NOMO-1 treated with DMSO at 0.1 percent for 48 hours (cell line): Measurements from ENCODE around the gene BCAS3.
"Not testable (repeated sequence)": the region's sequence is repeated elsewhere in the genome, so short reads cannot be mapped to it uniquely, and the experiment has no call there.

Experiments
- DNase-seq: peaks from one replicate; lab custom pipeline; 2025; ENCODE audit not compliant: unreplicated experiment; lab: John Stamatoyannopoulos, UW

Gene BCAS3

DNA sequence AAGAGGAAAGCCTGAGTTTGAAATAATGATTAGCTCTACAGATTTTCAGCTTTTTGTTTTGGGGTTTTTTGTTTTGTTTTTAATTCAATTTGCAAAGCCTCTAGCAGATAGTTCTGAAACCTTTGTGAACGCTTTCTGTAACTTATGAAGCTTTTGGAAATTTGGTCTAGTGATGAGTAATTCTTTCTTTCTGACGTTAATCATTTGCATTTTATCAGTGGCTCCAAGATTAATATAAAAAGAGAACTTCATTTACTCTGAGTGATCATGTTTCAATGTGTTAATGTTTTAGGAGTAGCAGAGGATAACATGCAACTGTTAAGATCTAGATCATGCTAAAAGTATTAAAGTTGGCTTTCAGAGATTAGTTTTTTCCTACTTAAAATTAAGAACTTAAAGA lies 561.7 kb downstream of the BCAS3 start:
- no peak for DNase-seq

DNA sequence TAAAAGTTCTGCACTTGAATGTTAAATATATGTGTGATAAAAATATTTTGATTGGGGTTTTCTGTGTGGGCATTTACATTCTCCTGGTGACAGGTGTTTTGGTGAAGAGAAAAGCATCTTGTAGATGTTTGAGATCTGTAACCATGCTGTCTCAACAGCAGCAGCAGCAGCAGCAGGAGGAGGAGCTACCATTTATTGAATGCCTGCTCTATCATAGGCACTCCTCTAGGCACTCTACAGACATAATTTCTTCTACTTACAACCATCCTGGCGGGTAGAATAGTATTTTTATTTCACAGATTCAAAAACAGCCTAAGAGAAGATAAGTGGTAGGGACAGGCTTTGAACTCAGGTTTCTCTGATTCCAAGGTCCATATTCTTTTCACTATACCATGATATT lies 562.3 kb downstream of the BCAS3 start:
- no peak for DNase-seq

DNA sequence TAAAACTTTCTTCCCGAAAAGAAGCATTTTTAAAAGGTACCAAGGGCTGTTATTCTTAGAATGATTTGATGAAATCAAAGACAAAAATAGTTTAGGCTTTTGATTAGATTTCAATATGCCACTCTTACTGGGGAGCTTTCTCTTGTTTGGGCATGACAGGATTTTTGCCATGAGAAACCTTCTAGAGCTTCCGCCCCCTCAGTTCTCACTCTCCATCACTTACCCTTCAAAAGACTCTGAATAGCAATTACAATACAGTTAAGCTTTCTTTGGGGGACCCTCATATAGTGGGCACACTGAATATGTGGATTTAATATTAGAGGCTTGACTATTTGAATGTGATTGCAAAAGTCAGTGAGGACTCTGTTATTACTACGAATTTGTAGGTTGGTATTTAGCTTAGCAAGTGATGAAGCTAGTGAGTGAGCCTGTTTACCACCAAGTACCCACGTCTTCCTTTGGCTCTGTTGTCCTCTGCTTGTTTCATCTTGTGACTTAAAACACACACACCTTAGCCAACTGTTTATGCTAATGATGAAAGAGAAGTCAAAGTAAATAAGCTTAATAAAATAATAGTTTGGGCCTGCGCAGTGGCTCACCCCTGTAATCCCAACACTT lies 563.3 kb downstream of the BCAS3 start:
- DNase-seq, result no peak

DNA sequence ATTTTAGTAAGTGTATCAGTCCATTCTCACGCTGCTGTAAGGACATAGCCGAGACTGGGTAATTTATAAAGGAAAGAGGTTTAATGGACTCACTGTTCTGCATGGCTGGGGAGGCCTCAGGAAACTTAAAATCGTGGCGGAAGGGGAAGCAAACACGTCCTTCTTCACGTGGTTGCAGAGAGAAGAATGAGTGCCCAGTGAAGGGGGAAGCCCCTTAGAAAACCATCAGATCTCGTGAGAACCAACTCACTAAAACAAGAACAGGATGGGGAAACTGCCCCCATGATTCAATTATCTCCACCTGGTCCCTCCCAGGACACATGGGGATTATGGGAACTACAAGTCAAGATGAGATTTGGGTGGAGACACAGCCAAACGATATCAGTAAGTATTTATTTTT lies 567.3 kb downstream of the BCAS3 start:
- not testable (repeated sequence) for DNase-seq

DNA sequence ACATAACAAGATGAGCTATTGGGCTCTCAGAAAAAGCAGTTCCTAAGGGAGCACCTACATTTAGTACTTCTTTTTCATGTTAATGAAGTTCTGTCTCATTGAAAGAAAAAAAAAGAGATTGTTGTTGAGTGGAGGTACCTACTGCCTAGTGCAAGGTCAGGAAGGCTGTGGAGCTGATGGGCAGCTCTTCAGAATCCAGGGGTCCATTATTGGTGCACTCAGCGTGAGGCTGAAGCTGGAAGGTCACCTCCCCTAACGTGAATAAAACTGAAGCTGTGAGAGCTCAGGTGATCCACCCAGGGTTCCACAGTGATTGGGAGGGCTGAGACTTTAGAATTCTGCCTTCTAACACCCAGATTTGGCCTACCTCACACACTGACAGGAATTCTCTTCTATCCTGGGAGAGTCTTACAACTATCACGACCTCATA lies 568.1 kb downstream of the BCAS3 start:
- no peak for DNase-seq

DNA sequence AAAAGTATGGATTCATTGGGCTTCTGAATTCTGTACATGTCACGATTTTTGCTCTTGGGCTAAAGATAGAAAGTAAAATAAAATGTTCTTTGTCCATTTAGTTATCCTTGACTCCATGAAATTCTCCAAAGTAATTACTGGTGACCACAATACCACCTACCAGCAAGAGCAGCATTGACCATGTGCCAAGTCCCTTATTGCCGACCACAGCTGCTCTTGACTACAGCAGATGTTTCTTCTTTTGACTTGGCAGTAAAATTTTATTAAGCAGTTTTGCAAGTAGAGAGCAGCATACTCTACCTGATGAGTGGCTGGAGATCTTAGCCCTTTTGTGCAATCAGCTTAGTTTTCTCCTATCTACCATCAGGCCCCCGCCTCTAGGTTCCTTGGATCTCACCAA lies 569.8 kb downstream of the BCAS3 start:
- peak; percentile 11 for DNase-seq

DNA sequence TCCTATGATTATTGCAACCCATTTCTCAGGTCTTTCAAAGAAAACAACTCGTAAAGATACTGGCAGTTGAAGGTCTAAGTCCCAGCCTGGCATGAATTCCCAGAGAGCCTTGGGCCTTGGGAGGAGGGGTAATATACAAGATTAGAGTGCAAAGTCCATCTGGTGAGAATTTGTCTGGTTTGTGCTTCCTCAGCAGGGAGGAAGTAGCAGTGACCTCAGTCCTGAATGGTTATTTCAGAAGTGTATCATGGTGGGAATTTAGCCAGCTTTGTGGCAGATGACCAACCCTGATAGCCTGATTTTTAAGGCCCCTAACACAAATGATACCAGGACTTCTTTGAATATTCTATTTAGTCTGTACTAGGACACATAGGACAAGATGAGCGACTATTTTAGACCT lies 570.7 kb downstream of the BCAS3 start:
- DNase-seq, result peak; percentile 60

DNA sequence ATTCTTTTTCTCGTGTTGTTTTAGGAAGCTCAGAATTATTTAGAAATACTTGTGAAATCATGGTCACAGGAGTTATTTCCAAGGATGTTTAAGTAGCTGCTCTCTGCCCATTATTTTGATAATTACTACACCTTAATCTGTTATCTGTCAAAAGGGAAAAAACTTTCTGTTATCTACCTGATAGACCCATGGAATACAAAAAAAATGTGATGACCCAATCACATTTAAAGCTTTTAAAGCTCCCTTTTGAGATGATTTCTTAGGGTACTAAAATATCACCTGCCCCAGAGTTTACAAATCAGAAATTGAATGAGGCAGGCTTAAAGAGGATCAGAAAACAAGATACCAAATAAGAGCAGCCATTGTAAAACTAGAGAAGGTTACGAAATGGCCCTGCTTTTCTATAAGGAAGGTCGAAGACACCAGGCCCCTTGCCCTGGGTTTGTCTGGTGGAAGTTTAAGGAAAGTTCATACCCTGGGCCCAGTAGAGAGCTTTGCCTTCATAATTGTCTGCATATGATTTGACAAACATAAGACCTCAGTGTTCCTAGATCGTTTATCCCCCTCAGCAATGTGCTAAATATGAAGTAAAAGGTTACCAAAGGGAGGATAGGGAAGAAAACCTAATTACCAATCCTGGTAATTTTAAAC lies 572.1 kb downstream of the BCAS3 start:
- no peak for DNase-seq

DNA sequence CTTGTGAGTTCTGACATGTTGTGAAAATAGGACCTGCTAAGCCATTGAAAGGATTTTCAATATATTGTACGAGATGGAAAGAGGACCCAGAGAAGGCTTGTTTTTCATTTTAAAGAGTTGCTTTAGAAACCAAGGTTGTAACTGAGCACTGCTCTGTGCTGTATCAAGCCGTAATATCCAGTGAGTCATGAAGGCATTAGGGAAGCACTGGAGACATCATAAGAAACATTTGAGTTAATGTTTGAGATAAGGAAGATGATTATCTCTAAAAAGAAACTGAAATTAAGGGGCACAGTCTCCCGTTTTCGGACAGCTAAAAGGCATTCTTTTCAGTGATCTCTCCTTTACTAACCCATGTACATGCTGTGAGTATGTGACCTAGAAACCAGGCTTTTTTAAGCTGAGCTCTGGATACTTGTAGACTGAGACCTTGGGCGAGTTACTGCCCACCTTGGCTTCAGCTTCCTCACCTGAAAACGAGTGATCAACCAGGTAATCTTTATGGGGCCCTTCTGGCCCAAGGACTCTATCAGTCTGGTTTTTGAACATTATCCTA lies 572.8 kb downstream of the BCAS3 start:
- peak; percentile 60 for DNase-seq

DNA sequence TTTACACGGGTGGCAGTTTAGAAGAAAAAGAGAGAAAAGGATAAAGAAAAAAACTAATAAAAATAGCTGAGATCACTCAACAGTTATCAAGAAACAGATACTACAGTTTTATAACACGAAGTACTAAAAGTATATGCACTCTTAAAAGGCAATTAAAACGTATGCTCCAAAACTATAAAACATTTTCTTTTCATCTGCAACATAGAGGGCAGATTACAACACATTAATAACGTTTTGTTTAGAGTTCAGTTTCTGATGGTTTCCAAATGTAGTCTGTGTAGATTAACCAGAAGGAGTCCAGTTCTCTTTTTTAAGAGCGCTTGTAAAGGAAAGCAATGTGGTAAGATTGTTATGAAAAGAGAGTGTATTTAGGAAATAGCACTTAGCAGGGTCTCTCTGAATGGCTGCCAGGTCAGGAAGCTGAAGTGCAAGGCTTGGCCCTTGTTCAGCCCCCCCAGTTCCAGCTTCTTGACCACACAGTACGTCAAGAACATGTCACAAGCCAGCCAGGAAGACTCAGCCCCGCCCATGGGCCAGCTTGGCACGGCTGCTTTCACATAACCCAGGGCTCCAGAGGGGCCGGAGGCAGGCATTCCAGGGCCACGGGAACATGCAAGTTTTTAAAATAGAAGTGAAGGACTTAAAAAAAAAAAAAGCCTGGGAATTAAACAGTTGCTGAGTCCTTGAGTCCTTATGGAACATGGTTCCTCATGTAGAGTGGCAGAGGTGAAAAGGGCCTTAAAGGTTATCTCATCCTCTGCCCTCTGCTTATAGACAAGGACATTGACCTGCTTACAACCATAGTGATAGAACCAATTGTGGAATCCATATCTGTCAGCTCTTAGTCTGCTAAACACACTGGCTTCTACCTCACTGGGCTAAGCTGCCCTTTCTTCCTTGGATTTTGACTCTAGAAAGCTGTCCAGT lies 574.6 kb downstream of the BCAS3 start:
- peak; percentile 98 for DNase-seq

DNA sequence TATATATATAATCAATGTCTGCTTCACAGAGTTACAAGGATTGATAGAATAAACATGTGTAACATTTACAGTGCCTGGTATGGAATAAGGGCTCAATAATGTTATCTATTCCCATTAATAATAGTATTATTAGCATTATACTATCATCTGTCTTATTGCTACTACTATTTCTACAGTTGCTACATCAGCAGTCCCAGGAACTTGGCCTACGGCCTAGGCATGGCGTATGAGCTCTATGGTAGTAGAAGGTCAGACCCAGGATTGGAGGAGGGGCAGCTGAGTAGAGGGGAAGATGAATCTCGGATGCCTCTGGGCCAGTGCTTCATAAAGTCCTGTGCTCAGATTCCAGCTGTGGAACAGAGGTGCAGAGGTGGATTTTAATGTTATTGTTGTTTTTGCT lies 575.7 kb downstream of the BCAS3 start:
- DNase-seq, result no peak

DNA sequence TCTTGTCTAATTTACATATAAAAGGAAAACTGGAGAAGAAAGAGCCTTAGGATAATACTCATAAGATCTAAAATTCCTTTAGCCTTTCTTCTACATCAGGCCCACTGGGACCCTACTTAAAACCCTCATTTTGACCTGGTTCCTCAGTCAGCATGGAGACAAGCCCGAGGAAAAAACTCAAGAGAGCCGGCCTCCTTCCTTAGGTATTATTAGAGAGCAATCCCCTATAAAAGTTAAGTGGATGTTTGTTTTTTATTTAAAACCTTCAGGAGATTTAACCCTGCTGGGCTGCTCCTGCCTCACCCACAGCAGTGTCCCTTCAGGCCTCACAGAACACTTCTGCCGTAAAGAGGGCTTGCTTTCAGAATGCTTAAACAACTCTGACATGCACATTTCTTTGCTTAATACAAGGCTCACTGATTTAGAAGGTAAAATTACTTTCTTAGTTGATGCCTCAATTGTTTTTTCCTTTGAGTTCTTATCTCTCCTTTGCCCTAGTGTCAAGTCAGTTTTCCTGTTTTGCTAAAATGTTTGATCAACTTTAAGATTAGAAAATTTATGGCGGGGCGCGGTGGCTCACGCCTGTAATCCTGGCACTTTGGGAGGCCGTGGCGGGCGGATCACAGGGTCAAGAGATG lies 576.4 kb downstream of the BCAS3 start:
- no peak for DNase-seq

DNA sequence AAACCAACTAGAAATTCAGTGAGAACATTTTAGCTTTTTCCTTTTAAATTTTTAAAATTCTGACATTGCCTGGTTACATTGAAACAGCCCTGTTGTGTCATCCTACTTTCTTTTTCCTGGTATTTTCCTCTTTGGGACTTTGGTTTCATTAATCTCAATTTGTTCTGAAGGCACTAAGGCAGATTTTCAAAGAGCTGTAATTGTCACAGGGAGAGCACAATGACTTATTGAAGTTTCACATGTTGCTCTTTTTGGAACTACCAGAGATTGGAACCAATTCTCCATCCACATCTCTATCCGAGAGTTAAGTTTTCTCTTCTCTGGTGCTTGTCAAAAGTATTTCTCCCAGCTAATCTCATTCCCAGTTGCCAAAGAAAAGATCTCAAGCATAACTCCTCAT lies 577.3 kb downstream of the BCAS3 start:
- DNase-seq, result no peak

DNA sequence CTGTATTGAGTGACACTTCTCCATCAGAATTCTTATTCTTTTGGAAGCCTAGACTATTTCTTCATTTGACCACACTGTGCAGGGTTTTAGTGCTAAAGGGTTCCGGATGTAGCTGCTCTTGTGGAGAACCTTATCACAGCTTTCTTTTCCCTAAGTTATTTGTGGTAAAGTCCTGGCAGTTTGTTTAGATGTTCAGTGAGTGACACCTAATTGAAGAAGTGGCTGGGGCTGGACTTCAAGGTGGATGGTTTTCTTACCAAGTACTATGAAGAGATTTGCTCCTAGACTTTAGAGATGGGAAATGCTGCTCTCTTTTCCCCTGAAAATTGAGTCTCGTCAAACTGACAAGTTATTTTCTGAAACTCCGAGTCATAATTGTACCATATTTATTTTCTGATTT lies 578.0 kb downstream of the BCAS3 start:
- DNase-seq, result no peak

DNA sequence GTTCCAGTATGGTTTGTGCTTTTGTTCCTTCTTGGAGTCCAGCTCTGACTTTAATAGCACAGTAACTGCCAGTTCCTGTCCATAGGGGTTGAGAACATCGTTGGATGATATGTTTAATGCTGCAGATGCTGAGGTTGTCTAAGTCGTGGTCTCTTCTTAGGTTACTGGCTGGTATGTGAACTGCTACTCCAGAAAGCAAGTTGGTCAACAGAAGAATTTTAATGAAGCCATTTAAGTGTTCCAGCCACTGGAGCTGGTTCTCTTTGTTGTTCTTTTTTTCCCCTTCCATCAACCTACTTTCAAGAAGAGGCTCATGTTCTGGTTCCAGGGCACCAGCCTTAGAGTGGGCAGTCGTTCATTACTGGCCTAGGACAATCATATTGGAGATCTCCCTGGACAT lies 581.7 kb downstream of the BCAS3 start:
- no peak for DNase-seq

DNA sequence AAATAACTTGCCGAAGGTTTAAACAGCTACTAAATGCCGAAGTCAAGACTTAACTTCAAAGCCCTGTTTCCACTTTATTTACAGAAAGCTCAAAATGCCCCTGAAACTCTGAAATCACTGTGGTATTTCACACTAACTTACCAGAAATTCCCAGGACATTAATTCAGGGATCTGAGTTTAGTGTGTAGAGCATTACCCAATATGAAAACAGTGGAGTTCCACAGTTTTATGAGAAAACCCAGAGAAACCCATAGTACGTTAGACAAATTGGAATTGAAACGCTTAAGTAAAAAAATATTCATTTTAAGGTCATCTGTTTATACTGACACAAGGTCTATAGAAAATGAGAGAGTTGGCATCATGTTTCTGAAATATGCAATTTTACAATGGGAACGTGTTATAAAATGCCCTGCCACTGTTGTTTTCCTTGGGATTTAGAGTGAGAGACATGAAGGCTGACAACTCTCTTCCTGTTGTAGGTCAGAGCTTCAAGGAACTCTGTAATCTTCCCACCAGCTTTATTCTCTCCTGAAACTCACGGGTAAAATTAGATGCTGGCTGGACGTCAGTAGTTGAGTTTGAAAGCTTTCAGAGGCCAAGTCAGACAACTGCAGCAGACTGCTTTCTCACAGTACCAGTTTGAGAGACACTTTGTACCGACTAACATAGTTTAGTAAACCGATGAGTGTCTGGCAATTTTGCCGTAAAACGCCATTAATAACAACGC lies 582.6 kb downstream of the BCAS3 start:
- no peak for DNase-seq

DNA sequence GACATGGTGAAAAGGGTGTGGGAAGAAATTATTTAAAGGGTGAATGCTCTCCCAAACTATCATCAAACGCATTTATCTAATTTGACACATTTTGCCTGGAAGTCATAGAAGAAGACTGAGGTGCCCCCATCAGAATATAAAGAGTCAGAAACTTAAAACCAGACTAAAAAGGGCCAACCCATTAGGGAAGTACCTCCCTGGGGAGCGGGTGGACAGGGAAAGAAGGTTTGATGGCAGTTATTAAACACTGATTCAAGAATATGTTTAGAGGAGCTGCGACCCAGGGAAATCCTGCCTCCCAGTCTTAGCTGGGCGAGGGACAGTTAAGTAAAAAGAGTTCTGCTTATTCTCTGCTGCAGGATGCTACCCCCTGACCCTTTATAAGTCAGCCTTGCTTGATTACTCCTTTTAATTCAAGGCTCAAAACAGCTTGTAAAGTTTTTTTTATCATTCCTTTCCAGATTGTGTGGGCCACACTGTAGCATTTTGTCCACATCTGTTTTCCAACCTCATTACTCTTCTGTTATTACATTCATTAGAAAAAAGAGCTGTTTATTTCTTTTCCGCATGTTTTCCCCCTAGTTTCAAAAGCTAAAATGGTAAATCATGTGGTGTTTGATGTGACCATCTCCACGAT lies 583.5 kb downstream of the BCAS3 start:
- DNase-seq, result no peak

DNA sequence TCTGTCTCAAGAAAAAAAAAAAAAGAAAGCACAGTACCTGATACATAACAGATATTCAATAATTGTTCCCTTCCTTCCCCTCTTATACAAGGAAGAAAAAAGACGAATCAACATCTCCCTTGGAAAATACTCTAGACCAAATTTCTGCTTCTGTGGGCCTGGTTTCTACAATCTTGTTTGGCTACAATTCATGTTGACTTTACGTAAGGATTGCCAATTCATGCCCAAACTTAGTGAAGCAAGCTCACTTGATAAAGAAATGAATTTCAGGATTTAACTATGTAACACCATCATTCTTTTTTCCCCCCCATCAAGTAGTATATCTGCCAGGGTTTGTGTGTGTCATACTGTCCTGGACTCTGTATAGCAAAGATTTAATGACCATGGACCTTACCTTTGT lies 587.7 kb downstream of the BCAS3 start:
- DNase-seq, result no peak

DNA sequence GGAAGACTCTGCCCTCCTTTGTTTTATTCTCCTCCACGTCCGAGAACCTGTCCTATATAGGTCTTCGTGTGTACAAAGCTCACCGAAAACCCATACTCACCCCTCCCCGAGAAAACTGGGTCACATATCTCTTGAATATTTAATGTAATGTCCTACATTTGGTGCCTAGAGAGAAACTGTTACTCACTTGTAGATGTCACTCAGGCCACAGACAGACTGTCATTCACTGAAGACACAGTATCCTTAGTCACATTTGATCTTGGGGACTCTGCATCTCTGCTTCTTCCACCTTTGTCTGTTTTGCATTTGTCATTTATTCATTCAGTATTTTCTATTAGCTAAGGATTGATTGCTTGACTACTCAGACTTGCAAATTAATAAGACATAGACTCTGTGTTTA lies 590.2 kb downstream of the BCAS3 start:
- DNase-seq, result no peak

DNA sequence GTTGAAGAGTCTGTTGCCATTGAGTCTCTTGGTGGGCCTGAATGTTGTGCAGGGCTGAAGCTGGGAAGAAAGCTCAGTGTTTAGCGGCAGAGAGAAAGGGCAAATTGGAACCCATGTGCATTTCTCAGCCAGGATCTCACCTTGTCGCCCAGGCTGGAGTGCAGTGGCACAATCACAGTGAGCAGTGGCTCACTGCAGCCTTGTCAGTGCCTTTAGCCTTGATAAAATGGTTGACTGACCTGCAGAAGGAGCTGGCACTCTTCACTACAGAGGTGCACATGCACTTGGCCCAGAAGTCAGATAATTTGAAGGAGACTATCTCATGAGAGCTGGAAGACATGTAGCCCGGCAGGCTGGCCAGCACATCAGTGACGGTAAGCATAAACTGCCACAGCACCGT lies 597.7 kb downstream of the BCAS3 start:
- no peak for DNase-seq
